Gastrocnemius medialis (tissue), 4 donors: ENCODE measurements around the gene SNX24.

Source experiments
- CTCF ChIP-seq, 5 experiments: fragments of 450-650 bp in 3 of 5; fragments of 200-600 bp in 2 of 5; sonication (generic) in 2 of 5; IDR thresholded peaks in 4 of 5; conservative IDR thresholded peaks in 1 of 5; 1 replicate in 4 of 5; 2 replicates in 1 of 5; pipeline ENCODE4 v1.5.1; 2016 to 2019; ENCODE audit warnings: antibody characterized with exemption in 5 of 5, mild to moderate bottlenecking in 3 of 5, moderate library complexity in 3 of 5
- POLR2A ChIP-seq, 2 donors: fragments of 450-650 bp; IDR thresholded peaks; one replicate each; pipeline ENCODE4 v1.6.1; 2017; ENCODE audit warnings: antibody characterized with exemption in 2 of 2, mild to moderate bottlenecking in 2 of 2, moderate library complexity in 2 of 2

DNA sequence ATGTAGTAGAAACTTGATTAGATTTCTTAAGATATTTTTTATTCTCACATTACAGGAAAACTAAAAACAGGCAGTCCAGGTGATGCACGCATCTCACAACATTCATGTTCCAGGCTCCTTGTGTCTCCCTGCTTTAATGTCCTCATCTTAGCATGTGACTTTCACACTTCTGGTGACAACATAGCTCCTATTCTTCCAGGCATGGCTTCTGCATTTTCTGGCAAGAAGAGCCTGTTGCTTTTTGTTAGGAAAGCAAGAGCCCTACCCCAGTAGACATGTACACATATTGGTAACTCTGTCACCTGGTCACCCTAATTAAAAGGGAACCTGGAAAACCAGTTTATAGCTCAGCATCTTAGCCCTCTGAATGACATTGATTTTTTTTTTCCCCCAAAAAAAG is 98.6 kb downstream of the SNX24 start:
- TF ChIP-seq CTCF (IDR thresholded peaks at IDR 0.05 in 4 of 5, conservative IDR thresholded peaks at IDR 0.05 in 1 of 5) = no peak
- TF ChIP-seq POLR2A (IDR thresholded peaks at IDR 0.05) = no peak
